ENCODE measurements around the gene PGRMC1.
"Not testable (repeated sequence)": the region's sequence is repeated elsewhere in the genome, so short reads cannot be mapped to it uniquely, and the experiment has no call there.

The PGRMC1 gene

GRCh38 chrX:119235051-119235511 is 1.0 kb upstream of the PGRMC1 start:
- no peak for DNase-seq

GRCh38 chrX:119236623-119237561 is 807 bp downstream of the PGRMC1 start:
- DNase-seq = peak; percentile 3

GRCh38 chrX:119237562-119237942 is 1.5 kb downstream of the PGRMC1 start:
- no peak for DNase-seq

- no peak for DNase-seq
Observed at GRCh38 chrX:119238557-119238956, 2.5 kb downstream of the PGRMC1 start.

GRCh38 chrX:119240356-119240755 is 4.3 kb downstream of the PGRMC1 start:
- no peak for DNase-seq

GRCh38 chrX:119247702-119248101 is 11.6 kb downstream of the PGRMC1 start:
- no peak for DNase-seq

- no peak for DNase-seq
Observed at GRCh38 chrX:119249891-119250290, 13.8 kb downstream of the PGRMC1 start.

GRCh38 chrX:119251386-119251785 is 15.3 kb downstream of the PGRMC1 start:
- no peak for DNase-seq

- no peak for DNase-seq
Observed at GRCh38 chrX:119252716-119253115, 16.6 kb downstream of the PGRMC1 start.

GRCh38 chrX:119266364-119266995 is 30.4 kb downstream of the PGRMC1 start:
- no peak for DNase-seq

- not testable (repeated sequence) for DNase-seq
Observed at GRCh38 chrX:119267115-119267514, 31.0 kb downstream of the PGRMC1 start.

GRCh38 chrX:119272882-119273419 is 36.9 kb downstream of the PGRMC1 start:
- no peak for DNase-seq

- DNase-seq = no peak
Observed at GRCh38 chrX:119273420-119274192, 37.5 kb downstream of the PGRMC1 start.

GRCh38 chrX:119282347-119282746 is 46.3 kb downstream of the PGRMC1 start:
- DNase-seq = not testable (repeated sequence)

GRCh38 chrX:119288890-119289393 is 52.9 kb downstream of the PGRMC1 start:
- no peak for DNase-seq

- no peak for DNase-seq
Observed at GRCh38 chrX:119290476-119290875, 54.4 kb downstream of the PGRMC1 start.

GRCh38 chrX:119291246-119291645 is 55.2 kb downstream of the PGRMC1 start:
- not testable (repeated sequence) for DNase-seq

- DNase-seq = no peak
Observed at GRCh38 chrX:119292445-119292844, 56.4 kb downstream of the PGRMC1 start.

Data from NCI-H2171 (cell line).